ENCODE data around the gene UBALD2.
"Not testable (repeated sequence)": the region's sequence is repeated elsewhere in the genome, so short reads cannot be mapped to it uniquely, and the experiment has no call there.

UBALD2 gene

GRCh38 chr17:76264755-76265623, at the start of gene UBALD2:
TSS of gene UBALD2 (plus strand) at chr17:76265348. CDS start at chr17:76265506, 158 bp downstream.
- DNase-seq: peak; percentile 95

DNA sequence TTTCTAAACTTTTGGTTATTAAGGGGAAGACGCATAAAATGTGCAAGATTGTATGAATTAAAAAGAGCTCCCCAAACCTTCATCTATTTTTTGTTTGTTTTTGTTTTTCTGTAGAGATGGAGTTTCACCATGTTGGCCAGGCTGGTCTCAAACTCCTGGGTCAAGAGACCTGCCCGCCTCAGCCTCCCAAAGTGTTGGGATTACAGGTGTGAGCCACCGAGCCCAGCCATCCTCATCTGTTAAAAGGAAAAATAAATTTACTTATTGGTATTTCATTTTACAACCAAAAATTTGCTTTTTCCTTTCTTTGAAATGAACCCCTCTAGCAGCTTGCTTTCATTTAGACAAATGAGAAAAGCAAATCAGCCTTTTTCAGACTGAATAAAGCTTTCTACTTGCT, 48.1 kb upstream of the UBALD2 start:
- no peak for DNase-seq

DNA sequence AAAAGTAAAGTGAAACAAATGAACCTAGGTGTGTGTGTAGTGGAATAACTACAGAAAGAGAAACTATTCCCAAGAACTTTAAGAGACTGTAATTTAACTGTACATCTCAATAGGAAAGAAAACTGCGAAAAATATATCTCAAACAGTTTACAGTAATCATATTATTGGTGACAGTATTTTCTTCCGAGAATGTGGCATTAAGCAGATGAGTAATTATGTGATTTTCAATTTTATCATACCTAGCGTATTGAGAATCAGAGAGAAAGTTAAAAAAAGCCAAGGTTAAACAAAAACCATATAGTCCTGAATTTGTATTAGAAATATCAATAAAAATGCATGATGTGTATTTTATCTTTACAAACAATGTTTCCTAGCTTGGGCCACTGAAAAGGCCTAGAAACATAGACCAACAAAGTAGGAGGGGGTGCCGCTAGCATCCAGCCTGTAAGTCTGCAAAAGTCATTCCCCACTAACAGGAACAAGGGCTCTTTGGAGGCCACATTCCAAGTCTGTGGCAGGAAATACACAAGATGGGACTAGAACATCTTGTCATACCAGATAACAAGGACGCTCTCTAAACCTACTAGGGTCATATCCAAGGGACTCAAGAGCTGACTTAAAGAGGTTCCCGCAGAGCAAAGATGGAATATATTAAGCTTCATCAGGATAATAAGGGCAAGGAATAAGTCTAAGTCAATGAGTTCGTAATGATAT, 45.3 kb upstream of the UBALD2 start:
- DNase-seq: no peak

- DNase-seq: no peak
These were observed 41.3 kb upstream of the UBALD2 start for GRCh38 chr17:76223802-76224201.

GRCh38 chr17:76225373-76226086, 39.6 kb upstream of the UBALD2 start:
- not testable (repeated sequence) for DNase-seq

GRCh38 chr17:76226749-76227148, 38.4 kb upstream of the UBALD2 start:
- DNase-seq: not testable (repeated sequence)

DNA sequence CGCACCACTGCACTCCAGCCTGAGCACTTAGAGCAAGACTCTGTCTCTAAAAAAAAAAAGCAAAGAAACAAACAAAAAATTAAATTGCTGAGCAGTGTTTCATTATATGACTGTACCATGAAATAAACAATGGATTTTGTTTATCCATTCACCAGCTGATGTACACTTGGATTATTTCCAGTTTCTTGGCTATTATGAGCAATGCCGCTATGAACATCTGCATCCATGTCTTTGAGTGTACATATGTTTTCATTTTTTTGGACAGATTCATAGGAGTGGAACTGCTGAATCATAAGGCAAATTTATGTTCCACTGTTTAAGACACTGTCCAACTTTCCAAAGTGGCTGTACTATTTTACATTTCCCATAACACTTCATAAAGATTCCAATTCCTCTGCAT, 32.8 kb upstream of the UBALD2 start:
- no peak for DNase-seq

DNA sequence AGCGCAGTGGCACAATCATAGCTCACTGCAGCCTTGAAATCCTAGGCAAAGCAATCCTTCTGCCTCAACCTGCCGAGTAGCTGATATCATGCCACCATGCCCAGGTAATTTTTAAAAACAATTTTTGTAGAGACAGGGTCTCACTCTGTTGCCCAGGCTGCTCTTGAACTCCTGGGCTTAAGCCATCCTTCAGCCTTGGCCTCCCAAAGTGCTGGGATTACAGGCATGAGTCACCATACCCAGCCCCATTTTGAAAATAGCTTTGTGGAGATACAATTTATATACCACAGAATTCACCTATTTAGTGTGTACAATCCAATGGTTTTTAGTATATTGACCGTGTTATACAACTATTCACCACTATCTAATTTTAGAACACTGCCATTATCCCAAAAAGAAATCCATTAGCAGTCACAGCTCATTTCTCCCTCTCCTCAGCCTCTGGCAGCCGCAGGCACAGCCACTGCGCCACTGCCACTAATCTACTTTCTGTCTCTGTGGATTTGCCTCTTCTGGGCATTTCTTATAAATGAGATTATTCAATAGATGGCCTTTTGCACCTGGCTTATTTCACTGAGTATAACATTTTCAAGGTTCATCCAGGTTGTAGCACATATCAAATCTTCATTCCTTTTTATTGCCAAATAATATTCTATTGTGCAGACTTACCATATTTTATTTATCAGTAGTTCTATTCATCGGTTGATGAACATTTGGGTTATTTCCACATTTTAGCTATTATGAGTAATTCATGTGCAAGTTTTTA, 31.4 kb upstream of the UBALD2 start:
- no peak for DNase-seq

DNA sequence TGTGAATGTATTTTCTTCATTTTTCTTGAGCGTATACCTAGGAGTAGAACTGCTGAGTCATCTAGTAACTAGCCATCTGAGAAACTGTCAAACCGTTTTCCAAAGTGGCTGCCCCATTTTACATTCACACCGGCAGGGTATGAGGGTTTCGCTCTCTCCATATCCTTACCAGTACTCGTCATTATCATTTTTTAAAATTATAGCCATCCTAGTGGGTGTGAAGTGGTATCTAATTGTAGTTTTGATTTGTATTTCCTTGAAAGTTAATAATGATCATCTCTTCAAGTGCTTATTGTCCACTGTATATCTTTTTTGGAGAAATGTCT, 30.8 kb upstream of the UBALD2 start:
- DNase-seq: no peak

DNA sequence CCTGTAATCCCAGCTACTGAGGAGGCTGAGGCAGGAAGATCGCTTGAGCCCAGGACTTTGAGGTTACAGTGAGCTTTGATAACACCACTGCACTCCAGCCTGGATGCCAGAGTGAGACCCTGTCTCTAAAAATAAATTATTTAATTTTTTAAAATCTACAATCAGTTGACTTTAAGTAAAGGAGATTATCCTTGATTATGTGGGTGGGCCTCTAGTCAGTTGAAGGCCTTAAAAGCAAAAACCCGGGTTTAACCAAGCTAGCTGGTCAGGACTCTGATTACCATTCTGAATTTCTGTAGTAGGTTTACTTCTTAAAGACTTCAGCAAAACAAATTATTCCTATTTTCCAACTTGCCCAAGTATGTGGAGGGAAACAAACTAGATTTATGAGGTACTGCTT, 29.3 kb upstream of the UBALD2 start:
- no peak for DNase-seq

- DNase-seq: no peak
These were observed 28.5 kb upstream of the UBALD2 start for GRCh38 chr17:76236603-76237002.

DNA sequence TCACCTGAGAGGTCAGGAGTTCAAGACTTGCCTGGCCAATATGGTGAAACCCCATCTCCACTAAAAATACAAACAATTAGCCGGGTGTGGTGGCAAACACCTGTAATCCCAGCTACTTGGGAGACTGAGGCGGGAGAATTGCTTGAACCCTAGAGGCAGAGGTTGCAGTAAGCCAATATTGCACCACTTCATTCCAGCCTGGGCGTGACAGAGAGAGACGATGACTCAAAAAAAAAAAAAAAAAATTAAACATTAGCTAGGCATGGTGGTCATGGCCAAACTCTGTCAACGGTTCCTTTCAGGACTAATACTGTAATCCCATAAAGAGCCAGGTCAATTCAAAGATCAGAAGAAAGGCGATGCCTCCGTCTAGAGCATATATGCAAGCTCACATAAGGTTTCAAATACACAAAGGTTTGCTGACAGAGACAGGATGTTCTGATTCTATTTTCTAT, 27.3 kb upstream of the UBALD2 start:
- DNase-seq: no peak

GRCh38 chr17:76238847-76239537, 26.2 kb upstream of the UBALD2 start:
- DNase-seq: no peak

- no peak for DNase-seq
These were observed 25.4 kb upstream of the UBALD2 start for GRCh38 chr17:76239538-76240274.

DNA sequence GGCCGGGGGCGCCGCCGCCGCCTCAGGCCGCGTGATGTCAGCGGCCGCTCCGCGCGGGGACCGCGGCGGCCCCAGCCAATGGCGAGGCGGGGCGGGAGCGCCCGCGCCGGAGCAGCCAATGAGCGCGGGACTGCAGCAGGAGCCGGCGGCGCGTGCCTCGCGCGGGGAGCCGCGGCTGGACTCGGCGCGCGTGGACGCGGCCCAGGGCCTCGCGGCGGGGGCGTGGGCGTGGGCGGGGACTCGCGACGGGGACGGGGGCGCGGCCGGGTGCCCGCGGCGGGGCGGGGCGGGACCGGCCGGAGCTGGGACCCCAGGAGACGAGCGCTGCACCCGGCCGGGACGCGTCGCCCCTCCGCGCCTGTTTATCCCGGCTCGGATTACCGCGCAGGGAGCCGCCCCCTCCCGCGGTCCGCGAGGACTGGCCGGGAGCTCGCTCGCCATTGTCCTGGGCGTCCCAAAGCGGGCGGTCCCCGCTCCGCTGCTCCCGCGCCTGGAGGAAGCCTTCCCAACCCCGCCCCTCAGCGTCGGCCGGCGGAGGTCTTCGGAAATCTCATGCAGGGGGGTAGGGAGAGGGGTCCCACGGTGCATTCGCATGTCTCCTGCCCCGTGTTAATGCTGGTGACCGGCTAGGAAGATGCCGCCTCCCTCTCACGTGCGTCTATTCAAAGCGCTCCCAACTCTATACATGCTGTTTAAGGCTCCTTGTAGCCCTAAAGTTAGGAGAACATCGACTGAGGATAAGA, 24.5 kb upstream of the UBALD2 start, which contains the start of gene RNF157:
Gene RNF157, minus strand, starts transcription at position 33 of the 743 bp plus-strand sequence. CDS start 253 bp downstream, outside the sequence.
- DNase-seq: no peak

DNA sequence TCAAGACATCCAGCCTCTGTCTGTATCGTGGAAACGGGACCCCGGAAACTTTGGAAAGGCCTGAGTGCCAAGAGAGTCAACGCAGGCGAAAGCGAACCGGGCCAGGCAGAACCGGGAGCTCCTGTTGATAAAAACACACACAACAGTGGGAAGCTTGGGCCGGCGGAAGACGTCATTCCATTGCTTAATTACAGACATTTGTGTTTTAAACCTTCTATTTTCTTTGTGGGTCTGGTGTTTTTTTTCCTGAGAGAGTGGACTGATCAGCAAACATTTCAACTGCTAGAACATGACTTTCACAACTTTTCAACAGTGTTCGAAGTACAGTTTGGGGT, 24.0 kb upstream of the UBALD2 start:
- DNase-seq: no peak

DNA sequence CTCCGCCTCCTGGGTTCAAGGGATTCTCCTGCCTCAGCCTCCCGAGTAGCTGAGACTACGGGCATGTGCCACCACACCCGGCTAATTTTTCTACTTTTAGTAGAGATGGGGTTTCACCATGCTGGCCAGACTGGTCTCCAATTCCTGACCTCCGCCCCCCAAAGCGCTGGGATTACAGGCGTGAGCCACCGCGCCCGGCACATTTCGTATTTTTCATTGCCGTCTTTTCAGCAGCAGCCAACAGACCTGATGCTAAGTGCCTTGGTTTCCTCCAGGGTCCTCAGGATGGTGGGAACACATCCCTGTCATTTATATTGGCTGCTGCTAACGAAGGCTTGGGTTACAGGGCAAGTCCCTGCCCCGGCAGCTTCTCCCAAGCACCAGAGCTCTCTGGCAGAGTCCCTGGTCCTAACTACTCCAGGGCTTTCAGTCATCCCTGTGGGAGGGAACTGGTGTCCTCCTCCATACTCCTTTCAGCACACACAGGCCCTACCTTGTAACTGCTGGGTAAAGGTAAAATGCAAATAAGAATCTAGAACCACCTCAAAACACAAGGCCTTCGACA, 23.4 kb upstream of the UBALD2 start:
- DNase-seq: no peak

DNA sequence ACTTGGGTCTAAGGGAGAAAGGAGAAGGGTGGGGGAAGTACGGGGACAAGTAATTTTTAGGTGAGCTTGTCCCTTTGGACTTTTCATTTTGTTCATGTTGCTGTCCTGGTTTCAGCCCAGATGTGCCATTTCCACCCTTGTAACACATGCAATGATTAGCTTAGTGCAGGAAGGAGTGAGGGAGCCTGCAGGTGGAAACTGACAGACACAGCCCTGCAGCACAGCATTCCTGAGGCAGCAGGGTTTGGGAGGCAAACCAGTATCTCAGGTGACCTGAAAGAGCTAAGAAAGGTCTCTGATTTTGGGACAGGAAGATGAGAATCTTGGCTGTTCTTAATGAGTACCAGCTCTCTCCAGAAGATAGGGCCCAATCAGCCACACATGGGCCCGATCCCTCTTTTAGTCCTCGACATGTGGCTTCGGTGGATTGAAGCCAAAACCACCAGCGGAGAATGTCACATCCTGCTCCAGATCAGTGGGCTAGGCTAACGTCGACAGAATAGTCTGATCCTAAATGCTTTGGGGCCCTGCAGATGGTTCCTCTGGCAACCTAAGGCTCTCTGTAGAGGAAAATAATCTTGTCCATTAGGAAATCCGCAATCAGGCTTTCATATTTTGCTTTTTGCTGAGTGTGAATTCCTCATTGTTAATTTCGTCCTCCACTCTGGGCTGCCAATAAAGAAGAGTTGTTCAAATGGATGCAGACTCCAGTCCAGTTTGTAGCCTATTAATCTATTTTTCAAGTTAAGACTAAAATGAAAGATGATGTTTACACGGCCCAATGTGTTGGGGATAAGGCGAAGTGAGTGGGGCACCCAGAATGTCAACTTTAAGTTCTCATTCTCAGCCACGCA, 21.1 kb upstream of the UBALD2 start:
- no peak for DNase-seq

GRCh38 chr17:76244721-76245120, 20.4 kb upstream of the UBALD2 start:
- DNase-seq: not testable (repeated sequence)

Measured in cortex of kidney (tissue), 1 donor.